ENCODE measurements around the gene SERPINF2.
A peak's percentile ranks its signal among the peaks of the same experiment; 100 is the strongest.

SERPINF2 gene

DNA sequence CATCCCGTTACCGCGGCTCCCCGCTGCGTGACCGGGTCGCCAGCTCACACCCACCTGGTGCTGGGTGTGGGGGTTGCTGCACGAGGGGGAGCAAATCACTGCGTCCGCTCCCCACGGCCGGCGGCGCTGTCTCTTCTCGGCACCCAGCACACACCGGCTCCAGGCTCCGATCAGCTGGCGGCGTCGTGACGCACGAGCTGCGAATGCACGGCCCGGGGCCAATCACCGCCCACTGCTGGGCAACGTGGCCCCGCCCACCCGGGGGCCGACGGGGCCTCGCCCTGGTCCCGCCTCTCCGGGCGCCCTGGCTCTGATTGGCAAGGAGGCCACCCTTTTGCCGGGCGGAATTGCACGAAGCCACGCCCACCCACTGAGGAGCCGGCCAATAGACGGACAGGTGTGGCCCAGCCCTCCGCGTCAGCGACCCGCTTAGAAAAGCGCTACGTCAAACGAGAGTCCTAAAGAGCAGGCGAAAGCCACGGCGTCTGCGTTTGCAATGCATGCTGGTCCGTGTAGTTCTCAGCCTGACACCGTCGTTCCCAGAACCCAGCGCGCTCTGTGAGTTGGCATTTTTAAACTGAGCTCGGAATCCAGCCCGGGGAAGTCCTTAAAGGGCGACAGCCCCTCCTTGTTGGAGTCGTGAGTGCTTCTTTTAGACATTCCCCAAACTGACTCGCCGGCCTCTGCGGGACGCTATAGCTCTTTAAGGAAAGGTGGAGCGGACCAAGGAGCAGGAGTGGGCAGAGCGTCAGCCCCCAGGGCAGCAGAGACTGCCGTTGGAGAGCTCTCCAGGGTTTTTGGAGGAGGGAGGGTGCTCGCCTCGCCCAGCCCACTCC lies 26.4 kb upstream of the SERPINF2 start:
- DNase-seq (ENCODE audit: low spot score) = peak; percentile 100

- peak; percentile 95 for DNase-seq (ENCODE audit: low spot score)
These were observed 25.6 kb upstream of the SERPINF2 start for GRCh38 chr17:1716912-1717695.

- DNase-seq (ENCODE audit: low spot score) = no peak
These were observed 24.1 kb upstream of the SERPINF2 start for GRCh38 chr17:1718362-1719165.

GRCh38 chr17:1720856-1721386 lies 21.8 kb upstream of the SERPINF2 start:
- DNase-seq (ENCODE audit: low spot score) = peak; percentile 41

DNA sequence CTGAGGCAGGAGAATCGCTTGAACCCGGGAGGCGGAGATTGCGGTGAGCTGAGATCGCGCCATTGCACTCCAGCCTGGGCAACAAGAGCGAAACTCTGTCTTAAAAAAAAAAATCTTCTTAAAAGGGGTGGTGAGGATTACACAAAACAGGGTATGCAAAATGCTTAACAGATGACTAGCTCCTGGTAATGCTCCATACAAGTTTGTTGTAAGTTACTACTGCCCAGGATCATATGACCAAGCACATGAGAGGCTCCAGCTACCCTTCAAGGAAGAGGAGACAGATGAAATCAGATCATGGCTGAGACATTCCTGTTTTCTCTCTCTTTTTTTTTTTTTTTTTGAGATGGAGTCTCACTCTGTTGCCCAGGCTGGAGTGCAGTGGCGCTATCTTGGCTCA lies 20.6 kb upstream of the SERPINF2 start:
- DNase-seq (ENCODE audit: low spot score) = peak; percentile 57

DNA sequence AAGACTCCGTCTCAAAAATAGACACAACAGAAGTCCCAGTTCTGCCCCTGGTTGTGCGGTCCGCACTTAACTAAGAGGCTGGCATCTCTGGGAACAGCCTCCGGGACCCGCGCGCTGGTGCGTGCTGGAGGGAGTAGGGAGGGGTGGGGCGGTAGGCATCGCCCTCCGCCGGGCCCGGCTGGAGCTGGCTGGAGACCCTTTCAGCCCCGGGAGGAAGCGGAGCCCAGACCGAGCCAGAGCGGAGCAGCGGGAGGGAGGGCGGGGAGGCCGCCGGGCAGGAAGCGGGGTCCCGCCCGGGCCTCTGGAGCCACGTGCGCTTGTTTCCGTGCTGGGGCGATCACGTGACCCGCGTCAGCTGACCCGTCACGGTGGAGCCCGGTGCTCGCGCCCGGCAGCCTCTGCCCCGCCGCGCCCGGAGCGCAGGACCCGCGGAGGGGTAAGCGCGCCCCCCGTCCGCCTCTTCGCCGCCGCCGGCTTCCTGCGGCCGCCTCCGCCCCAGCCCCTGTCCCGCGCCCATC lies 18.3 kb upstream of the SERPINF2 start, which contains the start of gene WDR81:
Gene WDR81 (plus strand): TSS at position 354 of the 518 bp plus-strand sequence. CDS start 256 bp downstream, outside the sequence.
- peak; percentile 91 for DNase-seq (ENCODE audit: low spot score)

DNA sequence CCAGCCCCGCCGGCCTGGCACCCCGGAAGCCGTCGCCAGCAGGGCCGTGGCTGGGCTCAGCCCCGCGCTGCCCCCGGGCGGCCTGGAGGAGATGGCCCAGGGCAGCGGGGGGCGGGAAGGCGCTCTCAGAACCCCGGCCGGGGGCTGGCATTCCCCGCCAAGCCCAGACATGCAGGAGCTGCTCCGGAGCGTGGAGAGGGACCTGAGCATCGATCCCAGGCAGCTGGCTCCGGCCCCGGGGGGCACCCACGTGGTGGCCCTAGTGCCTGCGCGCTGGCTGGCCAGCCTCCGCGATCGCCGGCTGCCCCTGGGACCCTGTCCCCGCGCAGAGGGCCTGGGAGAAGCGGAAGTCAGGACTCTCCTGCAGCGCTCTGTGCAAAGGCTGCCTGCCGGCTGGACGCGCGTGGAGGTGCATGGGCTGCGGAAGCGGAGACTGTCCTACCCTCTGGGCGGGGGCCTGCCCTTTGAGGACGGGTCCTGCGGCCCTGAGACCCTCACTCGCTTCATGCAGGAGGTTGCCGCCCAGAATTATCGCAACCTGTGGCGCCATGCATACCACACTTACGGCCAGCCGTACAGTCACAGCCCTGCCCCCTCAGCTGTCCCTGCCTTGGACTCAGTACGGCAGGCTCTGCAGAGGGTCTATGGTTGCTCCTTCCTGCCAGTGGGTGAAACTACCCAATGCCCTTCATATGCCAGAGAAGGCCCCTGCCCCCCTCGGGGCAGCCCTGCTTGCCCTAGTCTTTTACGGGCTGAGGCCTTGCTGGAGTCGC lies 17.6 kb upstream of the SERPINF2 start:
- DNase-seq (ENCODE audit: low spot score) = no peak

GRCh38 chr17:1725642-1726511 lies 16.8 kb upstream of the SERPINF2 start:
- DNase-seq (ENCODE audit: low spot score) = no peak

DNA sequence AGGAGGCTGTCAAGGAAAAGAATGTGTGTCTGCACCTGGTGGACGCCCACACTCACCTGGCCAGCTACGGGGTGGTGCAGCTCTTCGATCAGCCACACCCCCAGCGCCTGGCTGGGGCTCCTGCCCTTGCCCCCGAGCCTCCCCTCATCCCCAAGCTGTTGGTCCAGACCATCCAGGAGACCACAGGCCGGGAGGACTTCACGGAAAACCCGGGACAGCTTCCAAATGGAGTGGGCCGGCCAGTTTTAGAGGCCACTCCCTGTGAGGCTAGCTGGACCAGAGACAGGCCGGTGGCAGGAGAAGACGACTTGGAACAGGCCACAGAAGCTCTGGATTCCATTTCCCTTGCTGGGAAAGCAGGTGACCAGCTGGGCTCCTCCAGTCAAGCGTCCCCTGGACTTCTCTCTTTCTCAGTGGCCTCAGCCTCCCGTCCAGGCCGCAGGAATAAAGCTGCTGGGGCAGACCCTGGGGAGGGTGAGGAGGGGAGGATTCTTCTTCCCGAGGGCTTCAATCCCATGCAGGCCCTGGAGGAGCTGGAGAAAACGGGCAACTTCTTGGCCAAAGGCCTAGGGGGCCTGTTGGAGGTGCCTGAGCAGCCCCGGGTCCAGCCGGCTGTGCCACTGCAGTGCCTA lies 15.9 kb upstream of the SERPINF2 start:
- DNase-seq (ENCODE audit: low spot score) = no peak

- no peak for DNase-seq (ENCODE audit: low spot score)
These were observed 15.3 kb upstream of the SERPINF2 start for GRCh38 chr17:1727258-1727789.

- no peak for DNase-seq (ENCODE audit: low spot score)
These were observed 14.6 kb upstream of the SERPINF2 start for GRCh38 chr17:1727876-1728630.

GRCh38 chr17:1729966-1730325 lies 12.7 kb upstream of the SERPINF2 start:
- DNase-seq (ENCODE audit: low spot score) = no peak

DNA sequence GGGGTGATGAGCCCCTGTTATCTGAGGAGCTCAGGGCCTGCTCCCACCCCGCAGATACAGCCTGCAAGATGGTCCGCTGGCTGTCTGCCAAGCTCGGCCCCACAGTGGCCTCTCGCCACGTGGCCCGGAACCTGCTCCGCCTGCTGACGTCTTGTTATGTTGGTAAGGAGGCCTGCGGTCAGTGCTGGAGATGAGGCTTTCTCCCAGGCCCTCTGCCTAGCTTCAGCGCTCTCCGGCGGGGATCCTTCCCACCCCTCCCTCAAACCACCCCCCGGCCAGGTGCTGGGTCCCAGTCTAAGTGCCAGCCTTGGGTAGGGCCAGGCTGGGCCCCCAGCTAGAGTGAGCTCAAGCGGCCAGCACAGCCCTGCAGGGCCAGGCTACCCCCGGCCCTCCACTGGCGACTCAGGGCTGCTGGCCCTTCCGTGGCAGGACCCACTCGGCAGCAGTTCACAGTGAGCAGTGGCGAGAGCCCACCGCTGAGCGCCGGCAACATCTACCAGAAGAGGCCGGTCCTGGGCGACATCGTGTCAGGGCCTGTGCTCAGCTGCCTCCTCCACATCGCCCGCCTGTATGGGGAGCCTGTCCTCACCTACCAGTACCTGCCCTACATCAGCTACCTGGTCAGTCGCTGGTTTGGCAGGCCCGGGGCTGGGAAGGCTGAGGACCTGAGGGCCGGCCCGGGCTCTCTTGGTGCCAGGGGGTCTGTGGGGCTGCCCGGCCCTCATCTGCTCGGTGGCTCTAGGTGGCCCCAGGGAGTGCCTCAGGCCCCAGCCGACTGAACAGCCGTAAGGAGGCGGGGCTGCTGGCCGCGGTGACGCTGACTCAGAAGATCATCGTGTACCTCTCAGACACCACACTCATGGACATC lies 12.1 kb upstream of the SERPINF2 start:
- DNase-seq (ENCODE audit: low spot score) = no peak

GRCh38 chr17:1731194-1731506 lies 11.5 kb upstream of the SERPINF2 start:
- DNase-seq (ENCODE audit: low spot score) = no peak

DNA sequence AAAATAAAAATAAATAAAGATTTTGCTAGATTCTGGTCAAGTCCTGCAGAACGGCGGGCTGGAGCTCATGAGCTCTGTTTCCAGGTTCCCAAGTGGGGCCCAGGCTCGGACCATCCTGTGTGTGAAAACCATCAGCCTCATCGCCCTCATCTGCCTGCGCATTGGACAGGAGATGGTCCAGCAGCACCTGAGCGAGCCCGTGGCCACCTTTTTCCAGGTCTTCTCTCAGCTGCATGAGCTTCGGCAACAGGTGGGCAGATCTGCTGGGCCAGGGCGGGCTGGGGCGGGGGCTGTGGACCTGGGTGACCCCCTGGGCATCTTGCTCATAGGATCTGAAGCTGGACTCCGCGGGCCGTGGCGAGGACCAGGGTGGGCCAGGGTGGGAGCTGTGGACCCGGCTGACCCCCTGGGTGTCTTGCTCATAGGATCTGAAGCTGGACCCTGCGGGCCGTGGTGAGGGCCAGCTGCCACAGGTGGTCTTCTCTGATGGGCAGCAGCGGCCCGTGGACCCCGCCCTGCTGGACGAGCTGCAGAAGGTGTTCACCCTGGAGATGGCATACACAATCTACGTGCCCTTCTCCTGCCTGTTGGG lies 10.3 kb upstream of the SERPINF2 start:
- no peak for DNase-seq (ENCODE audit: low spot score)

DNA sequence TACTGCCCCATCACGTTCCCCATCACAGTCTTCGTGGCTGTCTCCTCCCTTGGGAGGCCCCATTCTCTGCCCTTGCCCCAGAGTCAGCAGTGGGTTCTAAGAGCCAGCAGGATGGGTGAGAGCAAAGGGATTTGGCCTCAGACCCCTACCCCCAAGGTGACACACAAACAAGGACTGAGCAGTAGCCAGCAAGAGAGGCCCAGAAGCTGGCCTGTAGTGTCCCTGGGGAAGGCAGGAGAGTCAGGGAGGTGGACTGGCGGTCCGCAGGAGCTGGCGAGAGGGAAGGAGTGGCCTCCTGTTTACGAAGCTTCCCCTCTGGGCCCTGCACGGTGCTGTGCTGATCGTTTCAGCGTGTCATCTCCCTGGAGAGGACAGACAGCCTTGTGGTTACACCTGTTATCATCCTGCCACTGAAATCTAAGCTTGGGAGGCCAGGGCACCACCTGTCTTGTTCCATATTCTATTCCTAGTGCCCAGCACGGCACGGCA lies 9.8 kb upstream of the SERPINF2 start:
- DNase-seq (ENCODE audit: low spot score) = peak; percentile 70

DNA sequence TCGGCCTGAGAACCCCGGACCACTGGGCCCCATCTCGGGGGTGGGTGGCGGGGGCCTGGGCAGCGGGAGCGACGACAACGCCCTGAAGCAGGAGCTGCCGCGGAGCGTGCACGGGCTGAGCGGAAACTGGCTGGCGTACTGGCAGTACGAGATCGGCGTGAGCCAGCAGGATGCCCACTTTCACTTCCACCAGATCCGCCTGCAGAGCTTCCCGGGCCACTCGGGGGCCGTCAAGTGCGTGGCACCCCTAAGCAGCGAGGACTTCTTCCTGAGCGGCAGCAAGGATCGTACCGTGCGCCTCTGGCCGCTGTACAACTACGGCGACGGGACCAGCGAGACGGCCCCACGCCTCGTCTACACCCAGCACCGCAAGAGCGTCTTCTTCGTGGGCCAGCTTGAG lies 8.9 kb upstream of the SERPINF2 start:
- no peak for DNase-seq (ENCODE audit: low spot score)
